Left lobe of liver (tissue), 2 donors: ENCODE data around the gene NDFIP2. TPM values are rescaled to one million over a fixed set of nuclear protein-coding genes. Genes with fewer than 3 reads are reported as not detected.

Experiments used
- ATAC-seq: fragments of 200-7000 bp; cut with Tn5 transposase; one replicate; pipeline ENCODE4 v1.9.1; 2020; ENCODE audit warnings: mild to moderate bottlenecking, moderate library complexity
- DNase-seq: peaks from one replicate; pipeline ENCODE4 v3.0.0-alpha.2; 2020; ENCODE audit warnings: low spot score
- total RNA-seq: library from RNA; stranded (reverse); gene quantifications from one replicate; pipeline ENCODE4 v1.2.1, GENCODE V29; 2021
- donor health status: DM: no; HTN: no; CAD: no; lungs with moderate emphysema.
- donor health status: DM: no; HTN: yes; CAD: no.

The NDFIP2 gene, protein sequence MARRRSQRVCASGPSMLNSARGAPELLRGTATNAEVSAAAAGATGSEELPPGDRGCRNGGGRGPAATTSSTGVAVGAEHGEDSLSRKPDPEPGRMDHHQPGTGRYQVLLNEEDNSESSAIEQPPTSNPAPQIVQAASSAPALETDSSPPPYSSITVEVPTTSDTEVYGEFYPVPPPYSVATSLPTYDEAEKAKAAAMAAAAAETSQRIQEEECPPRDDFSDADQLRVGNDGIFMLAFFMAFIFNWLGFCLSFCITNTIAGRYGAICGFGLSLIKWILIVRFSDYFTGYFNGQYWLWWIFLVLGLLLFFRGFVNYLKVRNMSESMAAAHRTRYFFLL
- 27.8 TPM for total RNA-seq

DNA sequence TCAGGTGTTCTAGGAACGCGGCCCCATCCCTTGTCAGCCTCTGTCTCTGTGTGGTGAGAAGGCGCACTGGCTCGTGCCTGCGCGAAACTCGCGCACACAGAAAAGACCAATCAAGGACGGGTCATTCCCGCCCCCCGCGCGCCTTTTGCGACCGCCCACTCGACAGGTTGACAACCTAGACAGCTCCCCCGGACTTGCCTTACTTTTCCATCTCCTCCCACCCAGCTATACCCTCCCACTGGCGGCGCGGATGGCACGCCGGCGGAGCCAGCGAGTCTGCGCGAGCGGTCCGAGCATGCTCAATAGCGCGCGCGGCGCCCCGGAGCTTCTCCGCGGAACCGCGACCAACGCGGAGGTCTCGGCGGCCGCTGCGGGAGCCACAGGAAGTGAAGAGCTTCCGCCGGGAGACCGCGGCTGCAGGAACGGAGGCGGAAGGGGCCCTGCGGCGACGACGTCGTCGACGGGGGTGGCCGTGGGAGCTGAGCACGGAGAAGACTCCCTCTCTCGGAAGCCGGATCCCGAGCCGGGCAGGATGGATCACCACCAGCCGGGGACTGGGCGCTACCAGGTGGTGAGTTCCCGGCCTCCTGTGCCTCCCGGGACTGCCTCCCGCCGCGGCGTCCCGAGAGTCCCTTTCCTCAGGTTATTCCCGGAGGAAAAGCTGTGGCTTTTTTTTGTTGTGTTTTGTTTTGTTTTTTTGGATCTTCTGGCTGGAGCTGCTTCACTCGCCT lies at the start of gene NDFIP2:
NDFIP2 (plus strand) TSS at position 202 of the 731 bp plus-strand sequence; CDS start at position 251, 49 bp downstream.
- ATAC-seq (peak; percentile 89), DNase-seq (peak; percentile 94)

DNA sequence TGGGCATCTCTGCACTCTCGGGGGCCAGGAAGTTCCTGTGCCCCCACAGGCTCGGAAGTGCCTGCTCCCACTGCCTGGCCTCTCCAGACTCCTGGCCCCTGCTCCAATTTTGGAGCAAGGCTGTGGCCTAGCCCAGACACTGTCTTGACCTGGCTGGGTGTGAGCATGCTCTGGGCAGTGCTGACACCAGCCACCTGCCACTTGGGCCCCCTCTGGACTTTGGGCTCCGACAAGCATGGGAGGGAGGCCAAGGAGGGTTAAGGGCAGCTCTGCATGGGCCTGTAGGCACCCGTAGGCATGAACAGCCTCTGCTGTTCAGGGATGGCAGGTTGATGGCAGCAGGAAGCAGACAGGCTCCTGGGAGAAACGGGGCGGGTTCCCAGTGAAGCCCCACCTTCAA lies 48.9 kb upstream of the NDFIP2 start:
- DNase-seq (no peak), ATAC-seq (no peak)

DNA sequence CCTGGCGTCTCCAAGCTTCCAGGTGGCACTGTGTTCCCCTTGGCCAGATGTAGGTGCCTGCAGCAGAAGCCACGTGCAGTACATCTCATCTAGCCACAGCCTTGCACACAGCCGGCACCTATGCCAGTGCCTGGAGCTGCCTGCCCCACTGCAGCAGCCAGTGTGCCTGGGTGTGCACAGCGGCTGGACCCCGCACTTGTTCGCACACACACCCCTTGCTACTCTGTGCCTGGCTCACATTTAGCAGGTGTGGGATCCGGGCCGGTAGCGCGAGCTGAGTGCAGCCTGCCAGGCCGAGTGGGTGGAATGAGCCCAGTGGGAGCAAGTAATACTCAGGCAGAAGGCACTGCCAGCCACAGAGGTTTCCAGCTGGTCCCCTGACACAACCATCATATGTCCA lies 48.0 kb upstream of the NDFIP2 start:
- no peak for ATAC-seq
- DNase-seq: no peak

DNA sequence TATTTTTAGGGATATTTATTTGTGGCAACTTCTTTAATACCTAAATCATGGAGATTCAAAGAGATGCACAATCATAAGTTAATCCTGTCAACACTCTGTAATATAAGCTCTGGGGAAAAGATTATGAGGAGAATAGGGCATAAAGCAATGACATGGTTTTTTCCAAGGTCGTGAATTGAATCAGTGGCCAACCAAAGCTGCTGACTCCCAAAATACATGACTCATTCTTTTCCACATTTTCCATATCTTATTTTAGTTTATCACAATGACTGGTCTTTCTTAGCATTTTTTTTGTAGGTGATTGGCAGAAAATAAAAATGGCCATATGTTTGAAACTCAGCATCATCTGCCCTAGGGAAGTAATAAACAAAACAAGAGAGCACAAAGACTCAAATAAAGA lies 46.4 kb upstream of the NDFIP2 start:
- DNase-seq (no peak), ATAC-seq (no peak)

DNA sequence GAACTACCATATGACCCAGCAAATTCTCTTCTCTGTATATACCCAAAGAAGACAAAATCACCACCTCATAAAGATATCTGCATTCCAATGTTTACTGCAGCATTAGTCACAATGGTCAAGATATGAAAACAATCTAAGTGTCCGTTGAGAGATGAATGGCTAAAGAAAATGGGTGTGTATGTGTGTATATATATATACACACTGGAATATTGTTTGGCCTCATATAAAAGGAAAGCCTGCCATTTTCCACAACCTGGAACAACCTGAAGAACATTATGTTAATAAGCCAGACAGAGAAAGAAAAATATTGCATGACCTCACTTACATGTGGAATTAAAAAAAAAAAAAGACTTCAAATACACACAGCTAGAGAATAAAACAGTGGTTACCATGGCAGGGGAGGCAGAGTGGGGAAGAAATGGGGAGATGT lies 45.4 kb upstream of the NDFIP2 start:
- DNase-seq (no peak), ATAC-seq (no peak)

DNA sequence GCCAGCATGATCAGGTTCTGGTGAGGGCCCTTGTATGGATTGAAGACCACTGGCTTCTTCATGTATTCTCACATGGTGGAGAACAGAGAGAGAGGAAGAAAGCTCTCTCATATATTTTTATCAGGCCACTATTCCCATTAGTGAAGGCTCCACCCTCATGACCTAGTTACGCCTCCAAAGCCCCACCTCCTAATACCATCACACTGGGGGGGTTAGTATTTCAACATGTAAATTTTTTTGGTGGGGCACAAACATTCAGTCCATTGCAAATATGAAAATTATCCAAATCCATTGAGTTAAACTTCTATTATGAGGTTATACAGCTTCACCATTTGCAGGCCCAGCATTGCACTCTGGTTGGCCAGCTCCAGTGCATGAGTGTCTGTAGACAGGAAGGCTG lies 41.7 kb upstream of the NDFIP2 start:
- no peak for ATAC-seq

DNA sequence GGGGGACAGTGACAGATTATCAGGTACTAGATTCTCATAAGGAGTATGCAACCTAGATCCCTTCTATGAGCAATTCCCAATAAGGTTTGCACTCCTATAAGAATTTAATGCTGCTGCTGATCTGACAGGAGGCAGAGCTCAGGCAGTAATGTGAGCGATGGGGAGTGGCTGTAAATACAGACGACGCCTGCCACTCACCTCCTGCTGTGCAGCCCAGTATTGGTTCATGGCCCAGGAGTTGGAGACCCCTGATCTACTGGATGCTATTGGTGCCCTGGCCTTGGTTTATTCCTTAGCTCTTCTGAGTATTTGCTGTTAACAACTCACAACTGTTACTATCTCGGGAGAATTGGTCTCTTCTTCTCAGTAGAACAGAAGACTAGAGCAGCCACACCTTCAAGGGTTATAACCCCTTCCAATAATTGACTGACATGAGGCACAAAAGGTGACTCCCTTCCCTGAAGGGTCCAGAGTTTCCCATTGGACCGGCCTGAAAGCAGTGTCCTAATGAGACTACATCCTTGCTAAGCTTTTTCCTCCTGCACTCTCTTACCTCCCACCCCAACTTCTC lies 39.9 kb upstream of the NDFIP2 start:
- DNase-seq: no peak
- ATAC-seq: no peak

More for the DNA sequence above, 41.7 kb upstream of the NDFIP2 start:
- DNase-seq: no peak

DNA sequence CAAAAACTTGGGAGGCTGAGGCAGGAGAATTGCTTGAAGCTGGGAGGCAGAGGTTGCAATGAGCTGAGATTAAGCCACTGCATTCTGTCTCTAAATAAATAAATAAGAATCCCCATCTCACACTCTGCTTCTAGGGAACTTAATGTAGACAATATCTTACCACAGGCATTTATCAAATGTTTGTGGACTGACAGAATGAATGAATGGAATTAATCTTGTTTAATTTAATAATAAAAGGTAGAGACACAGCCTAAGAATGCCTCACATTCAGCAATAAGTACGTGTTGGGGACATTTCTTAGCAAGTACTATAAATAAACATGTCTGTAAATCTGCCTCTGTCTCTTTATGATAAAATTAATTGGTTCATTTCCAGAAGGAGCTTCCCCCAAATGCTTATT lies 38.7 kb upstream of the NDFIP2 start:
- no peak for DNase-seq
- ATAC-seq: no peak

DNA sequence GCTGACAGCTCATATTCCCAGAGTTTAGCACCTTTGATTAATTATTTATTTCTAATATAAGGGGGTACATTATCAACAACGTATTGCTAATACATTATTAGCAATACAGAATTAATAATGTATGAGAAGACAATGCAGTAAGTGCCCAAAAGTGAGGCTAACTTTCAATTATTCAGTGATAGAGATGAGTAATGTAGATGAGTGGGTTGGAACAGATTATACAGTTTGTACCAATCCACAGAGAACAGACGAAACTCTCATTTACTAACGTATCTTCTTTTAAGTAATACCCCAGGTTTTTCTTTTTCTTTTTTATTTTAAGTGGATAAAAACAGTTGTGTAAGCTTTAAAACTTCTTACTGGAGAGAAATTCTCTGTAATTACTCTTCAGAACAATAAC lies 38.2 kb upstream of the NDFIP2 start:
- DNase-seq (no peak), ATAC-seq (no peak)

DNA sequence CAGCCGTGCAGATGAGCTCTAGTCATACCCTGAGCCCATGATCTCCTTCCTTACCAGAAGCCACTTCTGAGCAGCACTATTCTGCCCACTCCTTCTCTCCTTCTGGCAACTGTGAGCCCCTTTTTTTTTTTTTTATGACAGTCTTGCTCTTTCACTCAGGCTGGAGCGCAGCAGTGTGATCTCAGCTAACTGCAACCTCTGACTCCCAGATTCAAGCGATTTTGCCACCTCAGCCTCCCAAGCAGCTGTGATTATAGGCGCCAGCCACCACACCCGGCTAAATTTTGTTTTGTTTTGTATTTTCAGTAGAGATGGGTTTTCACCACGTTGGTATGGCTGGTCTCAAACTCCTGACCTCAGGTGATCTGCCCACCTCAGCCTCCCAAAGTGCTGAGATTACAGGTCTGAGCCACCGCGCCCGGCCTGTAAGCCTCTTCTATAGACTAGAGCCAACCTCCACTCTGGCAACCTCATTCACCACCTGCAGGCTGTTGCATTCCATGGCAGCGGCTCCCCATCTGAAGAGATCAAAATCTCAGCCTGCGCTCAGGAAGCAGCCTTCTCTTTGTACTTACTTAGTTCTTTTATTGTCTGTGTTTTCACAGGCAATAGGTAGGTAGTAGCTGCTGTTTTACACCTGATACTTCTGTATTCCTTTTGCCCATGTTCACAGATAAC lies 34.8 kb upstream of the NDFIP2 start:
- ATAC-seq: no peak
- no peak for DNase-seq

DNA sequence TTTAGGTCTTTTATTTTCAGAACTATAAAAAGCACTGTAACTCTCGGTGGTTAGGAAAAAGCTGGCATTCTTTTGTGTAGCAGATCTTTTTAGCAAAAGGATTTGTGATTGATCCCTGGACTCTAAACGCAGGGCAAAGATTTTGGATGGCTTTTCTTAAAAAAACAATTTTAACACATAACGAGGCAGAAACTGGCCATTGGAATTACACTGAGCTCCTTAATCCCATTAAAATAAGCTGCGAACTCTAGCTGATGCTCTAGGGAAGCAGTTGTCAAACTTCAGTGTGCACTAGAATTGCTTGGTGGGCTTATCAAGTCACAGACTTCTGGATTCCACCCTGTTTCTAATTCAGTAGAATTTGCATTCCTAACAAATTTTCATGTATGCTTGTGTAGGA lies 33.8 kb upstream of the NDFIP2 start:
- no peak for ATAC-seq
- no peak for DNase-seq

DNA sequence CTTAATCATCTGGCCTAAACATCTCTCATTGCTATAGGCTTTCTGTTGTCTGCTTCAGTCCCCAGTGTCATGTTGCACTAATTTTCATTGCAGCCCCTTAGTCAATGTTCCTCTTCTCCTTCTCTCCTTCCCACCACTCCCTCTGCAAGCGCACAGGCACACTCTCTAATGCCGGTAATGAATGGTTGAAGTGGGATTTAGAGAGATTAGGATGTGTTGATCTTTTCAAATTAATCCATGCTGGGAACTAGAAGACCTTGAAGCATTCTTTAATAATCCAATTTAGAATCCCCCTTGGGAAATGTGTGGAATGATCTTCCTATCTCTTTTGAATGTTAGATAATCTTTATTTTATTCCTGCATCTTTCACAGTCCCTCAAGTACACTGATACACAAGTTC lies 33.2 kb upstream of the NDFIP2 start:
- no peak for ATAC-seq
- DNase-seq: no peak

DNA sequence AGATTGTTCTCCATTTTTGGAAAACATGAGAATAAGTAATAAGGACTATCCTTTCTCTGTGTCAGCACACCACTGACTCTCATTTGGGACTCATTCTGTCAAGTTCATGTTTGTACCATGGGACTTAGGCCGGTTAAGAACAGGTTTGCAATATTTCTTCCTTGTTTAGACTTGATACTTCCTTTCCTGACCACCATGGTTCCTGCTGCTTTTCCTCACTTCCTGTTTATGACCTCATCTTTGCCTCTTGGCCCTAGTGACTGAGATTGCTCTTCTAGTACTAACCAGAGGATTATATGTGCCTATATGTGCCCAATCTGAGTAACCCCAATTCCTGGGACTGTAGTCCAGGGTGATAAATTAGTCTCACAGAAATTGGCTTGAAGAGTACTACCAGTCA lies 32.5 kb upstream of the NDFIP2 start:
- DNase-seq (no peak), ATAC-seq (no peak)

DNA sequence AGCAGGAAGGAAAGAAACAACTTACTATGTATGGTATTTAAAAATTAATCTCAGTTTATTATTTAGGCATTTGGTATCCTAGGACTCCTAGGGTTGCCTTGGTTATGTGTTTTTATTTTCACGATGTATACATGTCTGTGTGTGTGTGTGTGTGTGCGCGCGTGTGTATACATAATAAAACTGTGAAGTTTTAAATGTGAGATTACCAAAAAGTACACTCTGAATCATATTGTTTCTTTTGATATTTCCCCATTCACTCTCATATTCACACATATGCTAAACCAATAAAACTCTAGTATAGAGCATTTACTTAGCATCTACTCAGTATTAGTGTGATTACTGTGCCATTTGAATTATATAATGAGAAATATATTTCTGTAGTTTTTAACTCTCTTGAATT lies 30.8 kb upstream of the NDFIP2 start:
- ATAC-seq: no peak

DNA sequence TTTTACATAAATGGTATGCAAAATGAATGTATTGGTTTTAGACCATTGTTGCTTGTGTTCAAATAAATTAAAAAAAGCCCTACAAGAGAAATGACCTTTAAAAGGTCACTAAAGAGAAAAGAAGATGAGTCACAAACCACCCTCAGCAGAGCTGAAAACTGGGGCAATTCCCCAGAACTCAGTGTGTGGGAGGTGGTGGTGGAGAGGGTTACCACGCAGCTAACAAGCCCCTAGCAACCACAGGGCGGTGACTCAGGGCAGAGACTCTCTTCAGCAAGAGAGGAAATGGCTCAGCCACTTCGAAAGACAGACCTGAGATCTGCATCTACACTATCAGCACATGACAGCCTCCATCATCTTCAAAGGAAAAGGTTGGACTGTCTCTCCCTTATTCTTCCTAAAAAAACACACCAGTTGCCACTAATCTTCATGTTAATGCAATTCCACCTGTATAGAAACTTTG lies 29.4 kb upstream of the NDFIP2 start:
- no peak for DNase-seq
- ATAC-seq: no peak

More for the DNA sequence above, 30.8 kb upstream of the NDFIP2 start:
- no peak for DNase-seq

DNA sequence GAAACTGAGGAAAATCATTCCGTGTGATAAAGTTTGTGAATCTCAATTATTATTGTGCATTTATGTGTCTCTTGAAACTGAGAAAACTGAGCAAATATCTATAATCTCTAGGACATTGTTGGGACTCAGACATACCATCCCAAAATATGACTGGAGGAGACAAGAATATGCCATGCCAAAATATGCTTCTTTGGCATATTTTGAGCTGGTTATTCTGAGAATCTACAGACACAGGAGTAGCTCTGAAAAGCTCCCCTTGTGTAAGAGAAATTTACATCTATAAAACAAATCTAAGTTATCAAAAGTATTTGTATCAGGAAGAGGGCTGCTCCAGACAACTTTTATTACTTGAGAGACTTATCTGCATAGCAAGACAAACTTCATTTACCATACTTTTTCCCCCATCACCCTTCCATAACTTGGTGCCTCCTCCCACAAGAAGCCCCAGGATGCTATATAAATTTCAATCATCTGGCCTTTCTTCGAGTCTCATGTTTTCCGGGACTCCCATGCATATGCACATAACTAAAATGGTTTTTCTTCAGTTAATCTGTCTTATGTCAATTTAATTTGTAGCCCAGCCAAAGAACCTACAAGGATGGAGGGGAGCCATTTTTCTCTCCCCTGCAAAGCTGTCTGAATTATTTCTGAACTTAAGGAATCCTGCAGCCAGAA lies 28.6 kb upstream of the NDFIP2 start:
- DNase-seq (no peak), ATAC-seq (no peak)

DNA sequence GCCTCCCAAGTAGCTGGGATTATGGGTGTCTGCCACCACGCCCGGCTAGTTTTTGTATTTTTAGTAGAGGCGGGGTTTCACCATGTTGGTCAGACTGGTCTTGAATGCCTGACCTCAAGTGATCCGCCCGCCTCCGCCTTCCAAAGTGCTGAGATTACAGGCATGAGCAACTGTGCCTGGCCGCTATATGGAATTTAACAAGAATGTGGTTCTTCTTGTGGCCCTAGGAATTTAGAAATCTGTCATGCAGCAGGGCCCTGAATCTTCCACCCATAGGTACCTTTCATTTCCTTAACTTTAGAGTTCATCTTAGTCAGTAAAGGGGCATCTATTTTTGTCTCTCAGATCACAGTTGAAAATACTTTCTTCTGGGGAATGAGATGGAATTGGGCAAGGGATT lies 25.6 kb upstream of the NDFIP2 start:
- ATAC-seq (no peak), DNase-seq (no peak)

DNA sequence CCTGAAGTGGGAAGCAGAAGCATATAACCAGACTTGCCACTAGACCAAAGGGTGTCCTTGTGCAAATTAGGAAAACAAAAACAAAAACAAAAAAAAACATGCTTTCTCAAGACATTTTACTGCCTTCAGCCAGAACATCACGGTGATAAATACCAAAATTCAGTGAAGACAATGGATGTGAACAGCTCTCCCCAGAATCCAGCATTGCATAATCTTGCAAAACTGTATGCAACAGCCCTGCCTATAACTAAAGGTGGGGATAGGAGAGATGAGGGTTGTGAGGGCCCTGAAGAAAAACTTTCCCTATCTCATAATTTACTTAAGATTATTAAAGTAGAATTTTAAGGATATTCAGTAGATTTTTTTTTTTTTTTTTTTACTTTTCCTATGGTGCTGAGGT lies 24.9 kb upstream of the NDFIP2 start:
- no peak for ATAC-seq
- DNase-seq: no peak

DNA sequence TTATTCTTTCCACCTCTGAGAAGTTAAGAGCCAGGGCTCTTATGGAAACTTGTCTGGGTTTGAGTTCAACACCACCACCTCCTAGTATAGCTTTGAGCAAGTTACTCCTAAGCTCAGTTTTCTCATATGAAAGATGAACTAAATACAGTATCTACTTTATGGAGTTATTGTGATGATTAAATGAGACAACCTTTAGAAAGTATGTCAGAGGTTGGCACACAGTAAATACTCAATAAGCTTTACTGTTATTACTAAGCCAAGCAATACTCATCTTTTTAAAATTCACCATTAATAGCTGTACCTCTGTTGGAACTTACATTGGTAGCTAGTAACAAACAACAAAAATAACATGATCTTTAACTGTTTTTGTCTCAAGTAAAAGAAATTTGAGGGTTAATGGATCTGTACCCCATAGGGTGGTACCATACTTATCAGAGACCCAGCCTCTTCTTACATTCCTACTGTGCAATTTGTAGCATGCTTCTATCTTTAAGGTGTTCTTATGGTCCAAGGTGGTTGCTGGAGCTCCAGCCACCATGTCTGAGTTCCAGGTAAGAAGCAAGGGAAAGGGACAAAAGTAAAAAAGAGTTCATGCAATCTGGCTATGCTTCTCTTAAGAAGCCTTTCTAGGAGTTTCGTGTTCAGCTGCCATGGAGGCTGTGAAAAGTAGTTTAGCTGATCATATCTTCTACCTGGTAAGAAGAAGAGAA lies 24.1 kb upstream of the NDFIP2 start:
- ATAC-seq (no peak), DNase-seq (no peak)

DNA sequence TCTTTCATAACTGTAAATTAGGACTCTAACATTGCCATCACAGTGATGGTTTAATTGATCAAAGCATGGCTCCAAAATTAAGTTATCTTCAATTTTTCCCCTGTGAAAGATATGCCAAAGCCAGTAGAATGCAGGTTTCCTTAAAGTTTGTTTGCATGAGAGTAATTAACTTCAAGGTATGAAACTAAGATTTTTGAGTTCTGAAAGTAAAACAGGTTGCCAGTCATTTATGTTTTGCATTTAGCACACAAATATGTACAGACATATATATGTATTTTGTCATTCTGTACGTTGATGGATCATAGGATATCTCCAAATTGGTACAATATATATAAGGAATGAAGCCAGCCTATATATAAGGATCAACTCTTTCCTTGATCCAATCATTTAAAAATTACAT lies 23.6 kb upstream of the NDFIP2 start:
- ATAC-seq: no peak
- DNase-seq: no peak
